CD4-positive, alpha-beta T cell treated with Interleukin-17A for 4 hours (primary cell): Measurements from ENCODE around the gene OPCML.

Experiments used
- DNase-seq: peaks from one replicate; pipeline ENCODE4 v3.0.0-alpha.2; 2020; ENCODE audit warnings: mixed read lengths

OPCML gene

DNA sequence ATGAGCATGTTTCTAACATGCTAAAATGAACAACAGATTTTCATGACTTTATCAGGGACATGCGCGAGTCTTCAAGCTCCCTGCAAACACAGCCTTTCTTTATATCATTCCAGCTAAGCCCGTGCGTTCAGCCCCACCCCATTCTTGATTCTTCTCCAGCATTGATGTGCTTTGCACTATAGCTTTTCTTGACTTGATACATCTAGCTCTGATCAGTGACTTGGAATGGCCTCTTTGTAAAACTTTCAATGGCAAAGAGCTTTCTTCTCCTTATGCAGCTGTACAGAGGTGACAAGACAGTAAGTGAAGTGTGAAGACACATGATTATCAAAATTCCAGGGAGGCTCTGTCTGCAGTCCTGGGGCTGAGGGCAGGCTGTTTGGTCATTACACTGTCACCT lies 561.0 kb downstream of the OPCML start:
- DNase-seq, result no peak

DNA sequence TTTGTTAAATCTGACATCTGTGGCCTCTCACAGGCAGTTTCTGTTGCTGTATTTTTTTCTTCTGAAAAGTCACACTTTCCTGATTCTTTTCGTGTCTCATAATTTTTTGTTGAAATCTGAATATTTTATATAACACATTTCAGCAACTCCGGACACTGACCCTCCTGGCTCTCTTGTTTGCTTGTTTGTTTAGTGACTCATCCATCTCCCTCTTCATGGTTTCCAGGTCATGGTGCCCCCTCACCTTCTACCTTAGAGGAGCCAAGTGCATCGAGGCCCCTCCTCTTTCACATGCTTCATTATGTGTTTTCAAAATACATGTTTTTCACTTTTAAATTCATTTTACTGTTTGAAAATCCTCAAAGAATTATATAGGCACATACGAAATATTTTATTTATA lies 562.4 kb downstream of the OPCML start:
- no peak for DNase-seq

DNA sequence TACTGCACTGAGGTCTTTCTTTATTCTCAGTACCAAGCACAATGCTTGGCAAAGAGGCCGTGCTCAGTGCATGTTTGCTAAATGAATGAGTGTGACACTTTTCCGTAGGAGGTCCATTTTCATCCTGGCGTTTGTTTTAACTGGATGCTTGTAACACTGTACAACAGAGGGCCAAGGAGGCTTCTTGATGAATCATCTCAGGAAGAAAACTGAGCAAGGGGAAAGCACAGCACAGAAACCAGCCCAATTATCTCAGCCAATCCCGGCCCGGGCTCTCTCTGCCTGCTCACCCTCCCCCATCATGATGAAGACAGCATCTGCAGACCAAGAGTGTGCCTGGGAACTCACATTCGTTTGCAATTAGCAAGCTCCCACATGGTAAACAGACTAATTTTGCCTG lies 570.3 kb downstream of the OPCML start:
- DNase-seq, result no peak

DNA sequence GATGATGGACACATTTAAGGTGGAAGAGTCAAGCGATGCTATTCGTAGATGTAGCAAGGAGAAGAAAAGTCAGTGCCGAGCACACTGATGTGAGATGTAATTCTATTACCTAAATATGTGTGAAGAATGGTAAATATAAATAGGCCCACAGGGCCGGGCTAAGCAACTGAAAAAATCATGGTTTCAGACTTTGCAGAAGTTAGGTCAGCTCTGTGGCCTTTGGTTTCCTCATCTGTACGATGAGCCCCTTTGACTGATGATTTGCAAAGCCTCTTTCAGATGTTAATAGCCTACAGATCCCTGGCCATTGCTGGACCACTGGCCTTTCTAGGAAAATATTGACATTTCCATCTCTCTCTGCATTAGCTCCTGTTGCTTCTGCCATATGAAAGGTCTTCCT lies 570.8 kb downstream of the OPCML start:
- no peak for DNase-seq

DNA sequence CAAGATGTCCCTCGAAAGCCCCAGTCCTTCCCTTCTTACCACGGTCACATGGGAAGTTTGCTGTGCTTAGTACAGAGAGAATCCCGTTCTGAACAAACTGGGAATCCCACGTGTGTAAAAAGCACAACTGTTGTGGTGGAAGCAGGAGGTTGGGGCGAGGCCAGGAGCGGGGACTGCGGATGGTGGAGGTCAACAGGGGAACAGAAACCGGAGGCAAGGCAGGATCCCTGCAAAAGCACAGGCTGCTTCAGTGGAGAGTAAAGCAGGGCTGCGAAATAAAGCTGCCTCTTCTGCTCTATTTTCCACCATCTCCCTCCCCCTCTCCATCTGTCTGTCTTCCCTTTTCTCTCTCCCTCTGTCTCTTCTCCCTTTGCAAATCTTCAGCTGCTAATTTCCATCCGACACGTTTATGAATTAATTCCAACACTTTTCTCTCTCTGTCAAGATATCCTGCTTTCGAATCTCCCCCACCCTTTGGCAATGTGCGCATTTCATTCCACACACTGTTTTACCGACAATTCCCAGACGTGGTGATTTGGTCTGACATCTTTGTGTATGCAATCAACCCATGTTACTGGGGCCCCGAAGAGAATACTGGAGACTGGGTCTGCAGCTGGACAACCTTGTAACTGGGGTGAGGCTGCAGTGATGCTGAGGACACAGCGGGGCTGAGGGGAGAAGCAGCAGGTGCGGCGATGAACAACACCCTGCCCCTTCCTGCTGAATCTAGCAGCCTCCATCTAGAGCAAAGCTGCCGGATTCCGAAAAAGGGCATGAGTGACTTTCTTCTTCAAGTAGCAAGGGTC lies 571.8 kb downstream of the OPCML start:
- no peak for DNase-seq

DNA sequence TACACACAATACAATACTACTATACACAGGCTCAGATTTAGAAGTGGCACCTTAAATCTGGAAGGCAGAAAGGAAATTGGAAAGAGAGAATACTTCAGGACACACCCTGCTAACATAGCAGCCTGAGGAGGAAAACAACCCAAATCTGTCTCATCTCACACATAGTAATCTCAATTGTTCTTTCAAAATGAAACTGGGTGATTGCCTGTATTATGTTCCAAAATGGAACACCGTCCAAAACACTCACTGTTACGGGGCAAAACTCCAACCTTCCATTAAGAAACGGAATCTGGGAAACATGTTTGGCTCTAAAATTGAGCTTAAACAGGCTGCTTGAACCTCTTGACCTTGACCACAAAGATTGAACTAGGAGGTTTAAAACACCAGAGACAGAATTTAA lies 572.6 kb downstream of the OPCML start:
- no peak for DNase-seq

DNA sequence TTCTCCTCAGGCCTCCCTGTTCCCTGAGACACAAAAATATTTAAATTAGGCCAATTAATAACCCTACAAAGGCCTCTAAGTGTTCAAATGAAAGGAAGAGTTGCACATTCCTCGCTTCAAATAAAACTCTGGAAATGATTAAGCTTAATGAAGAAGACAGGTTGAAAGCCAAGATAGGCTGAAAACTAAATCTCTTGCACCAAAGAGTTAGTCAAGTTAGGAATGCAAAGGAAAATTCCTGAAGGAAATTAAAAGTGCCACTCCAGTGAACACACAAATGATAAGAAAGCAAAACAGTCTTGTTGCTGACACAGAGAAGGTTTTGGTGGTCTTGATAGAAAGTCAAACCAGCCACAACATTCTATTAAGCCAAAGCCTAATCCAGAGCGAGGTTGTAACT lies 574.4 kb downstream of the OPCML start:
- DNase-seq, result no peak

DNA sequence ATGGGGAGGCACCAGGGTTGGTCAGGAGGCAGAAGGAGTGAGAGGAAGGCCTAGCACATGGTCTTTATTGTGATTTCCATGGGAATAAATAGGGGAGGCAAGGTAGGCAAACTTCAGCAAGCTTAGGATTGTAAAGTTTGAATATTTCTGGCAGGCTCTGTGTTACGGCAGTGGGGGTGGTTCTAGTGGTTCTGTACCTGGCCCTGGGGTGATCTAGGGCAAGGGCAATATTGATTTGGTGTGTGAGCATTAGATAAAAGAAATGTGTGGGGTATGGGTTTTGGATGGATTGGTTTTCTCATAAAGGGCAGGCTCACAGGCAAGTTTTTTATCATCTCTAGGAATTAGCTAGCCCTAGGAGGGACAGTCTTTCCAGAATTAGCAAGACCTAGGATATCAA lies 584.0 kb downstream of the OPCML start:
- no peak for DNase-seq

DNA sequence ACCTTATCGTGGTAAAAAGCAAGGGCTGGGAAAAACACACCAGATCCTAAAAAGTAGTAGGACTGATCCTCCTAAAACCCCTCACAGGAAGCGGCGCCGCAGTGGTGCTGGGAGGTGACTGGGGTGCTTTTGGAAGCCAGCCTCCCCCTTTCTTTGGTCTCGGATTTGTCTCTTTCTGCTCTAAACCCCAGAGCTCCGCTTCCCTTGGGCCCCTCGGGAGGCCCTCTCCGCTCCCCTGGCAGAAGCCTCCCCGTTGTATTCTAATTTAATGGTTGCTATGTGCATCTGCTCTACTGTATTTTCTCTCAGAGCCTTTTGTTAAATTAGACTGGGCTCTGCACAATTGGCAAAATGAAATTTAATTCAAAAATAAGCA lies 587.7 kb downstream of the OPCML start:
- no peak for DNase-seq

DNA sequence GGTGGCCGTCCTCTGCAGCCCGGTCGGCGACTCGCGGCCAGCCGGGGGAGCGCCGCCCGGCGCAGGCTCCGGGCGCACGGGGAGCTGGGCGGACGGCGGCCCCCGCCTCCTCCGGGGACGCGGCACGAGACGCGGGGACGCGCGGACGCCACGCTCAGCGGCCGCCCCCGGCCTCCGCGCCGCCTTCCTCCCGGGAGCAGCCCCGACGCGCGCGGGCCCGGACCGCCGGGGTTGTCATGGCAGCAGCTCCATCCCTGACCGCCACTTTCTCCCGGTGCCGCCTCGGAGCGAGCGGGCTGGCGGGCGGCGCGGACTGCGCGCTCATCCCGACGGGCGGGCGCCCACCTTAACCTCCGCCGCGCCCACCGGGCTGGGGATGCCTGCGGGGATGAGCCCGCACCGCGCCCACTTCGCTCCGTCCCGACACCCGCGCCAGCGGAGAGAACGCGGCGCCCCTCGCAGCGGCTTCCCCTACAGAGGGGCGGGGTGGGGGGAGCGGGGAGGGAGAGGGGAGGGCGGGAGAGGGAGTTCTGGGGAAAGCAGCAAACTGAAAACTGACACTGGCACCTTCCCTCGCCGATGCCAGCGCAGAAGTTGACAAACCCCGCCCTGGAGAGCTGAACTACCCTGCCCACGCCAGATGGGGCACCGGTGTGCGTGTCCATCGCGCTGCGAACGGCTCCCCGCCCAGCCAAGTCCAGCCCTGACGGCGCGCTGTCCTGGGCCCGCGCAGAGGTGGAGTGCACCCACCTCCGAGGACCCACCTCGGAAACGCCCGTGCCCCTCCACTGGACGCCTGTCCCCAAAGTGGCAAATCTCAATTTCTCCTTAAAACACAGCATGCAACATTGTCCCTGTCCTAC lies 588.4 kb downstream of the OPCML start:
- no peak for DNase-seq

DNA sequence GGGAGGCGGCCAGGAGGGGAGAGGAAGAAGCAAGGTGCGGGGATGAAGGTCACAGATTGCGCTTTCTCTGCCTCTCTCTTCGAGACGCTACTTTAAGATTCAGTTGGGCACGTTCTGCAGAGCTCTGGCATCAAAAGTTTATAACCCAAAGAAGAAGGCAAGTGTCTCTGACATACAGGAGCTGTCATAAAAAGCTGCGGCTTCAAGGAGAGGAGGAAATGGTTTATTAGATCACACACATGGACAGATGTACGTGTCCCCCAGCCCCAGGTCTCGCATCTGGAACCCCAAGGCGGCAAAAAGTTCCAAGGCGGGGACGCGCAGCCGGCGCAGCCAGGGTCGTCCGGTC lies 589.0 kb downstream of the OPCML start:
- DNase-seq, result no peak

DNA sequence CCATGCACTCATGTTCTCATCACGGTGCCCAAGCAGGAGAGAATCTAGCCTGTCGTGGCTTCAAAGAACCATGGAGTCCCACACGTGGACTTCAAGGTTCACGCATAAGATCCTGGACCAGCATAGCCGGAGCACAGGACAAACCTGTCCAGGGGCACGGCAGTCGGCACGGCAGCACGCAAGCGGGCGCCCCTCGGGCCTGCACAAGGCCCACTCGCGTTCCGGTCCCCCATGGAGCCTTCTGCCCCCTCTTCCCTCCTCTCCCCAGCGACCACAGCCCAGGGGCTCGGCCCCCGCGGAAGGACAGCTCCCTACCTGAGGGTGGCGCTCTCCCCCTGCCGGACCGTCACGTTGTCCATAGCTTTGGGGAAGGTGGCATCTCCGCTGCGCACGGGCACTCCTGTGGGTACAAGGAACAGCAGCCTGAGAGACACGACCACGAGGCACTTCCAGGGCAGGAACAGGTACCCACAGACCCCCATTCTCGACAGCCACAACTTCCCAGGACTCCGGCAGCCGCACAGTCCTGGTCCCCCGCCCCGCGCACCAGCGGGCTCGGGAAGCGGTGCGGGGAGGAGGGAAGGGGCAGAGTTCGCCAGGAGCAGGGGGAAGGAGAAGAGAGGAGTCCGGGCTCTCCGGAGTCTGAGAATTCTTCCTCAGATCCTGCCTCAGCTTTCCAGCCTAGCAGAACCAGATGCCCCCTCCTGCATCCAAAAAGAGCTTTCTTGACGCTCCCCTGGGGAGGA lies 589.5 kb downstream of the OPCML start:
- no peak for DNase-seq

DNA sequence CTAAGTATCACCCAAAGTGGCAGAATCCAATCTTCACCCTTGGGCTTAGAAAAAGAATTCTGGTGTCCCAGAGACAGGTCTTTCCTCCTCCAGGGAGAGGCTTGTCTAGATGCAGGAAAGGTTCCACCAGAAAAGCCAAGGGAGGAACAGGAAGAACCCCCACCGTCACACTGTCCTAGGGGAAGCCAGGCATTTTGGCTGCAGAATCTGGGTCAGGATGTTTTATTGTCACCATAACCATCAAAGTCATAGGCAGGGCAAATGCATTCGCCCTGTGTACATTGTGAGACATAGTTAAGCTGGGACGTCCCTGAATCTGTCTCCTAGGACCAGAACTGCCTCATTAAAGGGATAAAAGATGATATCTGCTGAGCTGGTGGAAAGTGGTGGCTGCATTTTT lies 590.5 kb downstream of the OPCML start:
- no peak for DNase-seq

DNA sequence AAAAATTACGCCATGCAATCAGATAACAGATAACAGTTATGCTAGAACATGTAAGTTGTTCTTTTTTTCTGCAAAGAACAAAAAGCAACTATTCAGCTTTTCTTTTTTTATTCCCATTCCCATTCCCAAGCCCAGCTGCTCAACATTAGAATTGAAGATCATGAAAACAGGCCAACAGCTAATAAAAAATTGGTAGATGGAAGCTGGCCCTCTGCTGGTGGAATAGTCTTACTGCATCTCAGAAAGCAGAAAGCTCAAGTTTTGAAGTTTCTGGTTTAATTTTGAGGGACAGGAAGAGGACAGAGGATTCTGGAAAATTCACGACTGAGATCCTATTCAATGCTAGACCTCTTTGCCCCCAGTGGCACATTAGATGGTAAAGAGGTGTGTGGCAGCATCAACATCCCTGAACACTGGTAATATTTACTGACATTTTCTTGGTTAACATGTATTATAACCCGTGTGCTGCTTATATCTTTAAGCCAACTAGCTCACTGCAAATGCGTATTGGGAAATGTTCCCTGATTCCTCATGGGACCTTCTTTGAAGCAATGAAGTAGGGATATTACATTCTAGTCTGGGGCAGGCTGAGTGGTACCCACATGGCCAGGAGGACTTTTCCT lies 591.2 kb downstream of the OPCML start:
- no peak for DNase-seq

DNA sequence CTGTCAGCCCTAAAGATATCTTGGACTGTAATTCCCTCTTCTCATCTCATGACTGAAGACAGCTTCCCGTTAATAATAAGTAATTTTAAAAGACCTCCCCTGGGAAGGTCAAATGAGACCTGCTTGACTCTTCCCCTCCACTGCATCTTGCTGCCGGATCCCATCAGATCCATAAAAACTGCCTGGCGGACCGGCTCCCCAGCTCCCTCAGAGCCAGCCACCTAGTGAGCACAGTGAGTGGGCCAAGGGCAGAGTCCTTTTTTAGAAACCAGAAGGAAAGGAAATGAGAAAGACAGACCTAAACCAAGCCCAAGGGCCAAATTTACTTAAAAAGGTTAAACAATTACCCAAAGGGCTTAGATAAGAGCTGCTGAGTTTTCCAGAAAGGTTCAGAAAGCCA lies 595.3 kb downstream of the OPCML start:
- DNase-seq, result no peak

DNA sequence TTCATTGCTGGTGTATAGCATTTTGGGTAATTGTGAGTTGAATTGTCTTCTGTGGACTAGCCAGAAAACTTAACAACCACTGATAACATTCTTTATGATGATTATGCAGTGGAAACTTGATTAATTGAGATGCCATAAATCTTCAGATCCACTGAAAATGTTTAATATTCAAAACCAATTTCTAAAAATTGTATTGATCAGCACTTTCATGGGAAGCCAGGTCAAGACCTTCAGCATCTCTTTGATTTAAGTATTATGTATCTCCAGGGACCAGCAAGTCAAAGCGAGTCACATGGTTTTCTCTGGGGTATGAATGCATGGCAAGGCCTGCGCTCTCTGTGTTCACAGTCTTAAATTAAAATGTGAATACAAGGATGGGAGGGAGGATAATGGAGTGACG lies 596.9 kb downstream of the OPCML start:
- DNase-seq, result no peak

DNA sequence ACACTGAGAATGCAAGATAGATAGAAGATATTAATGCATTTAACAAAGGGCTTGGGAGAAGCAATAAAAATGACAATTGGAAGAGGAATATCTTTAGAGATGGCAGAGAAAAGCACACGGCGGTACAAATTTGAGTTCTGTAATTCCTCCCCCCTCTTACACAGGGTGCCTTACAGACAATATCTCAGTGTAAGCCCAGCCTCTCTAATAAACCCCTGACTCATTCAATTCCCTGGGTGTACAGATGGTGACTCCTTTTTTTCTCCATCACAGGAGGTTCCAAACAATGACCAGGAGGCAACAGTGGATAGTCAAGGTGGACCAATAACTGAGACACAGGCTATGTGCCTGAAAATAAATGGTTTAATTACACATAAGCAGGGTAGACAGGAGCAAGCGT lies 598.6 kb downstream of the OPCML start:
- no peak for DNase-seq

DNA sequence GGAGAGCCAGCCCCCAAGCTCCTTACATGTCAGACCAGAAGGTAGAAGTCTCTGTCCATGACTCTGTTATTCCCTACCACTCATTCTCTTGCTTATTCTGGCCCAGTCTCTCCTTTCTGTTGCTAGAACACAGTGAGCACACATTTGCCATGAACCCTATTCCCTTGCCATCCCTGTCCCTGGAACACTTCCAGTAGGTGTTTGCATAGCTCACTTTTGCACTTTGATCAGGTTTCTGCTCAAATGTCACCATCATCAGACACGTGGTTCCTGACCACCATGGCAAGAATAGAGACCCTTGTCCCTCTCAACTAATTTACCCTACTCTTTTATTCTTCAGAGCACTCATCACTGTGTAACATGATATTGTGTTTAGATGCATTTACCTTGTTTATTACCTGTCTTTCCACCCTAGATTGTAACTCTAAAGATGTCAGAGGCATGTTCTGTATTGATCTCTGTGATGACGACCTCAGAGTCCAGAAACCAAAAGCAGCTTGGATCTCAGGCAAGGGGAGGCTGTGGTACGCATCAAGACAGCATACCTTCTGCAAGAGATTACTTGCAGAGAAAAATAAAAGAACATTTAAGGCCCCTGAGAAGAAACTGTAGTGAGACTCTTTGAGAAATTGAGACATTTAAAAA lies 606.4 kb downstream of the OPCML start:
- no peak for DNase-seq

DNA sequence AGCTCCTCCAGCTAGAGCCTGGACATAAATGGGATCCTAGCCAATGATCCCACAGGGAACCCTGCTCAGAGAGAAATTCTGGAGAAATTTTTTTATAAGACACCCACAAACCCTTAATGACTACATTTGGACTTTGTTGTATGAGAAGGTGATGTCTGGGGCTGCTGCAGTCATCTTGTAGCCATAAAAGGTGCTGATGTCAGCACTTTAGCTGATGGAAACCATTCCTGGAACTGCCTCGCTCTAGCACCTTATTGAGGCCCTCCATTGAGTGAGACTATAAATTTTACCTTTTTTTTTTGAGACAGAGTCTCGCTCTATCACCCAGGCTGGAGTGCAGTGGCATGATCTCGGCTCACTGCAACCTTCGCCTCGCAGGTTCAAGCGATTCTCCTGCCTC lies 610.7 kb downstream of the OPCML start:
- no peak for DNase-seq

DNA sequence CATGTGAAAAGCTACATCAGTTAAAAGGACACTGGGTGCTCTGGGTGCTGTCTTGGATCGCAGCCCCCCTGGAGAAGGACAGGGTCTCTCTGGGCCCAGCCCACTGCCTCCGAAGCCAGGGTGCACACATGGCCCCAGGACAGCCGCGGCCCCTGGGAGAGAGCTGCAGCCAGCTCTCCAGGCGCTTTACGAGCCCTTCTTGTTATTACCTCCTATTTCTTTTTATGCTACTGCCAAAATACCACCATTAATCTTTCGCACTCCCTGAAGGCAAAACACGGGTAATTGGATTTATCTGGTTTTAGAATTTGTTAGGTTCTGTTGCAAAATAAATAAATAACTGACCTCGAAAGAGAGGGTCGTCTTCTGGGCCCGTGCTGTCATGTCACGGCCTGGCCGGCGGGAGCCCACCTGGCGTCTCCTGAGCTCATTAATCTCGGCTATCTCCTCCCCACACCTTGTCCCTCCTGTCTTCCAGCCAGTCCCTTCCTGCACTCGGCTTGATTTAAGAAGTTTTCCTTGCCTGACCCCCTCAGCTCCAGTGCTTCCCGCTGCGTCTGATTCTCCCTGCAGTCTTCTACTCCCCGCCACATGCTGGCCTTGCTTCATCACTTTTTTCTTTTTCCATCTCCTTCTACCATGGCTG lies 611.7 kb downstream of the OPCML start:
- no peak for DNase-seq

DNA sequence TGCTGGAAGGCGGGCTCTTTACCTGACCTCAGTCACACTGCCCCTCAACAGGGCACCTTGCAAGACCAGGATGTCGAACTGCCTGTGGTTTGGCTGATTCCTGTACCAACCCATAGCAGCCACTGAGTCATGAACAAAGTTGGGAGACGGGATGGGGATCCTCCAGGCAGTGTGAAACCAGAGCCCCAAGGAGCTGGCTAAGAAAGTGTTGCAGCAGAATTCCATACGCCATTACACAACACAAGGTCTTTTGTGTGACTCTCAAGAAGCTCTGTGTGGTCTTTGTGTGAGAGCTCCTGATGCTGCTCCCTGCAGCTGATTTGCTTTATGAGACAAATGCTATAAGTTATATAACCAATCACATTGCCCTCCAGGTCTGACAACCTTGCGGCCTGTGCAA lies 617.7 kb downstream of the OPCML start:
- DNase-seq, result no peak

DNA sequence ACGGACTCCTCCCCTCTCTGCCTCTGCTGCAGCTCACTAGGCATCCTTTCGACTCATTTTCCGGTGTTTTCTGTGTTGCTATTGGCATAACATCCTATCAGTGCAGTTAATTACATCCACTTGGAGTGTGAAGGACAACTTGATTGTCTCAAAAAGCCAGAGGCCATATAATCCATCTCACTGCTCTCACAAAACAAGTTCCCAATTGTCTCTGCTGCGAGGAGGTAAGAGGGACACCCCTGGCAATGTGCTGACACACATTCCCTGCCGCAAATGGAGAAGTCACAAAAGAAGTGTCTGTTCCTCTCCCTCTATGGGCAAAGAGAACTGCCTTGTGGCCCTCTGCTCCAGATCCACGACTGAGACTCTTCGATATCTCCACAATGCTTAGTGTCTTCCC lies 618.4 kb downstream of the OPCML start:
- DNase-seq, result no peak
